DMS153 treated with DMSO at 0.1 percent for 48 hours (cell line): Measurements from ENCODE around the gene ZNF629.
"Not testable (repeated sequence)": the region's sequence is repeated elsewhere in the genome, so short reads cannot be mapped to it uniquely, and the experiment has no call there.

ENCODE experiments used
- DNase-seq: peaks from one replicate; lab custom pipeline; 2025; ENCODE audit not compliant: unreplicated experiment; lab: John Stamatoyannopoulos, UW

The ZNF629 gene

GRCh38 chr16:30786936-30787612 is at the start of gene ZNF629:
ZNF629 (minus strand) TSS chr16:30787205; CDS start chr16:30784482, 2,723 bp downstream.
- peak; percentile 37 for DNase-seq

- no peak for DNase-seq
Observed at GRCh38 chr16:30834130-30834740, 47.2 kb upstream of the ZNF629 start.

GRCh38 chr16:30830072-30830417 is 43.0 kb upstream of the ZNF629 start:
- DNase-seq = no peak

GRCh38 chr16:30829130-30830071 is 42.4 kb upstream of the ZNF629 start:
- DNase-seq = no peak

GRCh38 chr16:30821891-30822290 is 34.9 kb upstream of the ZNF629 start:
- no peak for DNase-seq

GRCh38 chr16:30821441-30821840 is 34.4 kb upstream of the ZNF629 start:
- DNase-seq = not testable (repeated sequence)

- DNase-seq = no peak
Observed at GRCh38 chr16:30820952-30821421, 34.0 kb upstream of the ZNF629 start.

GRCh38 chr16:30816769-30817168 is 29.8 kb upstream of the ZNF629 start:
- no peak for DNase-seq

- no peak for DNase-seq
Observed at GRCh38 chr16:30813821-30814189, 26.8 kb upstream of the ZNF629 start.

- DNase-seq = not testable (repeated sequence)
Observed at GRCh38 chr16:30809675-30810074, 22.7 kb upstream of the ZNF629 start.

GRCh38 chr16:30808890-30809426 is 22.0 kb upstream of the ZNF629 start:
- DNase-seq = not testable (repeated sequence)

- DNase-seq = no peak
Observed at GRCh38 chr16:30808146-30808545, 21.1 kb upstream of the ZNF629 start.

- DNase-seq = peak; percentile 74
Observed at GRCh38 chr16:30805370-30806169, 18.6 kb upstream of the ZNF629 start.

- no peak for DNase-seq
Observed at GRCh38 chr16:30805056-30805369, 18.0 kb upstream of the ZNF629 start.

GRCh38 chr16:30802936-30803335 is 15.9 kb upstream of the ZNF629 start:
- no peak for DNase-seq

- no peak for DNase-seq
Observed at GRCh38 chr16:30797670-30798309, 10.8 kb upstream of the ZNF629 start.

GRCh38 chr16:30794634-30795033 is 7.6 kb upstream of the ZNF629 start:
- DNase-seq = no peak

- no peak for DNase-seq
Observed at GRCh38 chr16:30793508-30794069, 6.6 kb upstream of the ZNF629 start.

GRCh38 chr16:30787613-30788378 is 791 bp upstream of the ZNF629 start:
- peak; percentile 19 for DNase-seq
